HG03469 (cell line): ENCODE results near the gene SYN1.
A peak's percentile ranks its signal among the peaks of the same experiment; 100 is the strongest.
"Not testable (repeated sequence)": the region's sequence is repeated elsewhere in the genome, so short reads cannot be mapped to it uniquely, and the experiment has no call there.

Experiments
- ATAC-seq: cut with Tn5 transposase; IDR thresholded peaks from one replicate; pipeline ENCODE4 v1.9.1; 2021; ENCODE audit warnings: mild to moderate bottlenecking, moderate library complexity, moderate number of reproducible peaks; ENCODE audit not compliant: unreplicated experiment

The SYN1 gene

GRCh38 chrX:47619486-47620302, at the start of gene SYN1:
Gene SYN1, minus strand, starts transcription at chrX:47619857. Its CDS starts 129 bp downstream, at chrX:47619728.
- ATAC-seq: no peak

- ATAC-seq: not testable (repeated sequence)
These were observed 46.1 kb upstream of the SYN1 start for GRCh38 chrX:47665797-47666196.

- no peak for ATAC-seq
These were observed 45.1 kb upstream of the SYN1 start for GRCh38 chrX:47664737-47665136.

GRCh38 chrX:47662144-47662657, 42.5 kb upstream of the SYN1 start:
- ATAC-seq: no peak

- ATAC-seq: no peak
These were observed 41.9 kb upstream of the SYN1 start for GRCh38 chrX:47661539-47661938.

- no peak for ATAC-seq
These were observed 39.7 kb upstream of the SYN1 start for GRCh38 chrX:47659421-47659726.

GRCh38 chrX:47658684-47659420, 39.2 kb upstream of the SYN1 start, which contains the start of gene UXT:
Gene UXT, minus strand, starts transcription at chrX:47659180. Its CDS starts 253 bp downstream, at chrX:47658927.
- ATAC-seq: peak; percentile 66

GRCh38 chrX:47658301-47658683, 38.6 kb upstream of the SYN1 start:
- no peak for ATAC-seq

GRCh38 chrX:47651043-47651905, 31.6 kb upstream of the SYN1 start:
- no peak for ATAC-seq

GRCh38 chrX:47650164-47651042, 30.7 kb upstream of the SYN1 start, which contains the start of gene ELK1:
Gene ELK1, minus strand, starts transcription at chrX:47650563. Its CDS starts 9,122 bp downstream, at chrX:47641441.
- peak; percentile 68 for ATAC-seq

- ATAC-seq: no peak
These were observed 30.1 kb upstream of the SYN1 start for GRCh38 chrX:47649781-47650163.

- no peak for ATAC-seq
These were observed 29.6 kb upstream of the SYN1 start for GRCh38 chrX:47649271-47649670.

GRCh38 chrX:47648376-47648775, 28.7 kb upstream of the SYN1 start:
- no peak for ATAC-seq

- ATAC-seq: no peak
These were observed 27.0 kb upstream of the SYN1 start for GRCh38 chrX:47646636-47647035.

- no peak for ATAC-seq
These were observed 25.9 kb upstream of the SYN1 start for GRCh38 chrX:47645530-47645929.

- ATAC-seq: no peak
These were observed 25.0 kb upstream of the SYN1 start for GRCh38 chrX:47644557-47645091.

- no peak for ATAC-seq
These were observed 24.3 kb upstream of the SYN1 start for GRCh38 chrX:47643926-47644325.

GRCh38 chrX:47638816-47639215, 19.2 kb upstream of the SYN1 start:
- ATAC-seq: no peak

GRCh38 chrX:47637546-47638195, 18.0 kb upstream of the SYN1 start:
- ATAC-seq: no peak
